ENCODE measurements around the gene OGFOD2. TPM values are rescaled to one million over a fixed set of nuclear protein-coding genes. Genes with fewer than 3 reads are reported as not detected.

OGFOD2 gene
- total RNA-seq, 1 experiment from 2014 or later, result 21.6 TPM

- intact Hi-C loops (cut with micrococcal nuclease; ENCODE audit: unreplicated experiment), result loop anchor here (10.0 kb wide), 1 partner anchor 163 kb away; no protein-coding TSS in a partner anchor
- peaks cover 6% of the 10 kb centered on the region for H3K4me1 Mint-ChIP-seq (ENCODE audit: low read depth, unreplicated experiment)
- peaks cover 6% of the 10 kb centered on the region; the same call in 1 of the 2 replicates for H3K4me1 ChIP-seq
Observed at GRCh38 chr12:122981587-122982476, 6.8 kb downstream of the OGFOD2 start.

GRCh38 chr12:122982477-122982815 is 7.4 kb downstream of the OGFOD2 start:
- TF ChIP-seq CTCF (IDR thresholded peaks at IDR 0.05; ENCODE audit: insufficient read depth in 1 of 2, low read depth in 1 of 2, low read length in 1 of 2, severe bottlenecking in 1 of 2, unreplicated experiment in 1 of 2), result no peak
- Mint-ChIP-seq H3K9me3 (ENCODE audit: unreplicated experiment) (no peaks in the 10 kb centered on the region), H3K4me1 (ENCODE audit: low read depth, unreplicated experiment) (peaks cover 6% of the 10 kb centered on the region), H3K36me3 (ENCODE audit: insufficient read depth, unreplicated experiment) (peaks cover 45% of the 10 kb centered on the region), H3K27ac (ENCODE audit: unreplicated experiment) (no peak overlapping the region), H3K27me3 (ENCODE audit: insufficient read depth, unreplicated experiment) (no peaks in the 10 kb centered on the region), H3K4me3 (ENCODE audit: unreplicated experiment) (no peak overlapping the region)
- Histone ChIP-seq H3K4me1 (peaks cover 6% of the 10 kb centered on the region; the same call in 1 of the 2 replicates), H3K4me3 (ENCODE audit: low read depth, low read length) (no peak overlapping the region), H3K27me3 (replicated peaks; ENCODE audit: control insufficient read depth, insufficient read depth, low read length) (no peaks in the 10 kb centered on the region), H3K36me3 (ENCODE audit: control insufficient read depth, insufficient read depth, low read length) (no peaks in the 10 kb centered on the region), H3K9me3 (no peaks in the 10 kb centered on the region)
- no peak for DNase-seq
- BruUV-seq (replicated peaks), result TSS peak; percentile 84
- intact Hi-C loops (cut with micrococcal nuclease; ENCODE audit: unreplicated experiment), result loop anchor here (10.0 kb wide), 1 partner anchor 162 kb away; no protein-coding TSS in a partner anchor
- ChIA-PET POLR2A (no interaction called here), CTCF (no interaction called here)

More at GRCh38 chr12:122981587-122982476, 6.8 kb downstream of the OGFOD2 start:
- Mint-ChIP-seq H3K27ac (ENCODE audit: unreplicated experiment) (peak overlapping the region; percentile 79), H3K36me3 (ENCODE audit: insufficient read depth, unreplicated experiment) (peaks cover 45% of the 10 kb centered on the region), H3K9me3 (ENCODE audit: unreplicated experiment) (no peaks in the 10 kb centered on the region), H3K4me3 (ENCODE audit: unreplicated experiment) (peak overlapping the region; percentile 89), H3K27me3 (ENCODE audit: insufficient read depth, unreplicated experiment) (no peaks in the 10 kb centered on the region)
- DNase-seq, result no peak
- no TSS peak for BruUV-seq (replicated peaks)
- Histone ChIP-seq H3K27me3 (replicated peaks; ENCODE audit: control insufficient read depth, insufficient read depth, low read length) (no peaks in the 10 kb centered on the region), H3K9me3 (no peaks in the 10 kb centered on the region), H3K36me3 (ENCODE audit: control insufficient read depth, insufficient read depth, low read length) (no peaks in the 10 kb centered on the region), H3K4me3 (ENCODE audit: low read depth, low read length) (peak overlapping the region; percentile 86)
- ChIA-PET POLR2A (interaction anchor here (0.6 kb wide), 1 partner anchor 88 kb away, joined by 4 read pairs; no protein-coding TSS in a partner anchor), CTCF (no interaction called here)
- TF ChIP-seq CTCF (IDR thresholded peaks at IDR 0.05; ENCODE audit: insufficient read depth in 1 of 2, low read depth in 1 of 2, low read length in 1 of 2, severe bottlenecking in 1 of 2, unreplicated experiment in 1 of 2), result no peak

- no peak for DNase-seq
- H3K27me3 Mint-ChIP-seq (ENCODE audit: insufficient read depth, unreplicated experiment), result no peaks in the 10 kb centered on the region
- H3K4me1 ChIP-seq, result peaks cover 6% of the 10 kb centered on the region; the same call in 1 of the 2 replicates
- no peaks in the 10 kb centered on the region for H3K27me3 ChIP-seq (replicated peaks; ENCODE audit: control insufficient read depth, insufficient read depth, low read length)
- no peak overlapping the region for H3K27ac Mint-ChIP-seq (ENCODE audit: unreplicated experiment)
- CTCF ChIA-PET, result no interaction called here
- H3K36me3 ChIP-seq (ENCODE audit: control insufficient read depth, insufficient read depth, low read length), result no peaks in the 10 kb centered on the region
- intact Hi-C loops (cut with micrococcal nuclease; ENCODE audit: unreplicated experiment), result loop anchor here (10.0 kb wide), 1 partner anchor 162 kb away; no protein-coding TSS in a partner anchor
- H3K4me3 Mint-ChIP-seq (ENCODE audit: unreplicated experiment), result no peak overlapping the region
- no peak overlapping the region for H3K4me3 ChIP-seq (ENCODE audit: low read depth, low read length)
- H3K9me3 Mint-ChIP-seq (ENCODE audit: unreplicated experiment), result no peaks in the 10 kb centered on the region
- no TSS peak for BruUV-seq (replicated peaks)
- no peaks in the 10 kb centered on the region for H3K9me3 ChIP-seq
- H3K4me1 Mint-ChIP-seq (ENCODE audit: low read depth, unreplicated experiment), result peaks cover 6% of the 10 kb centered on the region
- POLR2A ChIA-PET, result no interaction called here
- peaks cover 43% of the 10 kb centered on the region for H3K36me3 Mint-ChIP-seq (ENCODE audit: insufficient read depth, unreplicated experiment)
- no peak for TF ChIP-seq CTCF (IDR thresholded peaks at IDR 0.05; ENCODE audit: insufficient read depth in 1 of 2, low read depth in 1 of 2, low read length in 1 of 2, severe bottlenecking in 1 of 2, unreplicated experiment in 1 of 2)
Observed at GRCh38 chr12:122982963-122983788, 8.1 kb downstream of the OGFOD2 start.

All from Caco-2 (cell line).